Forelimb muscle (tissue), 1 donor: Measurements from ENCODE around the gene KLF7. TPM values are rescaled to one million over a fixed set of nuclear protein-coding genes. Genes with fewer than 3 reads are reported as not detected.

Experiments
- DNase-seq: peaks from one replicate; pipeline ENCODE4 v3.0.0-alpha.2; 2013; ENCODE audit warnings: low read depth
- polyA plus RNA-seq: library from polyadenylated mRNA; unstranded; fragments of 120-200 nt; gene quantifications from one replicate; pipeline ENCODE4 v1.2.1, GENCODE V29; 2013; ENCODE audit not compliant: insufficient read length

KLF7 gene
- polyA plus RNA-seq, 1 donor: 12.5 TPM

GRCh38 chr2:207128867-207129266 lies 36.9 kb downstream of the KLF7 start:
- no peak for DNase-seq

DNA sequence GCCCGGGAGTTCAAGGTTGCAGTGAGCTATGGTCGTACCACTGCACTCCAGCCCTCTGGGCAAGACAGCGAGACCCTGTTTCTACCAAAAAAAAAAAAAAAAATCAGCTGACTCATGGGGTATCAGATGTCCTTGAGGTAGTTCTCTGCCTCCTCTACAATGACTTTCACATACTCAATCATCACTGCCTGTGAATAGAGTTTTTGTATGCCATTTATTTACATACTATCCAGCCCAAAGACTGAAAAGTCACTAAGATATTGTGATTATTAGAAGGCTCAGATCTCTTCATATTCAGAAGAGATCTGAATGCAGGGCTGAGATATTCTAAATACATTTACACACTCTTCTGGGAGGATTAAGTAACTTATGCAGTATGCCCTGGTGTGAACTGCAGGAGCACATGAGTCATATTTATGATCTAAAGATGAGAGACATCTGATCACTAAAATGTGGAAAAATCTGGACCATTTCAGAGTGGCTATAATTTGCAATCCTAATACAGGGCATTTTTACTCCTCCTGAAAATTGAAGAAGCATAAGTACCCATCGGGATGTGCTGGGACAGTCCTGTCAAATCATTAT lies 38.9 kb downstream of the KLF7 start:
- no peak for DNase-seq

- no peak for DNase-seq
These were observed 41.9 kb downstream of the KLF7 start for GRCh38 chr2:207123776-207124391.

DNA sequence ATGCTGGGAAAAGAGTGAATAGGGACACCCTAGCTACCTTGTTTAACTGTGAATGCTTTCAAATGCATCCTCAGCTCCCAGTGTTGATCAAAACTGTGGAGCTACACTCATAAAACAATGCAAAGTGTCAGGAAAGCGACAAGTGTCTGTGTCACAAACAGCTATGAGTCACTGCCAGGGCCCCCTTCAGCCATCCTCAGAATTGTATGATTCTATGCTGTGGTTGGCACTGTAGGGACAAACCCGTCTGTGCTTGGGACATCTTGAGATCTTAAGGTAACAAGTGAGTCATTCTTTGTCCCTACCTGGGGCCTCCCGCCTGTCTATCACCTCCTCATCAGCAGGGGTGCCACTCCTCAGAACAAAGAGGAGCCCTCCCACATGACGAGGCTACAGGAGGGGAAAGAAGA lies 42.4 kb downstream of the KLF7 start:
- no peak for DNase-seq

- DNase-seq: no peak
These were observed 43.0 kb downstream of the KLF7 start for GRCh38 chr2:207122651-207123334.

- DNase-seq: no peak
These were observed 44.0 kb downstream of the KLF7 start for GRCh38 chr2:207121784-207122183.

DNA sequence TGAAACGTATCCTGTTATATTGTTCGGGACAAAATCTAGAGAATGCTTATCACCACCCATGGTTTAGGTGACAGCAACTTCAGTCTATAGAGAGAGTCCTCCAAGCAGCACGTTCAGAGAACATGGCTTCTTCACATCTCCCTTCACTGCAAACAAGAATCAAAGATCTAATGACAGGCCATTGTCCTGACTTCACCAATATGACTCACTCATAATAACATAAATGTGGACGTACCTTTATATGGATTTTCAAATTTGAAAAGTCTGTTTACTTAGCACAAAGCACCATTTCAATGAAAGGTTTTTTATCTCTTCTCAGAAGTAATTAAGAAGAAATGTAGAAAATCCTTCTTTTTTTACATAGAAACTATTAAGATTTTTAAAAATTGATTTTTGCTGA lies 46.7 kb downstream of the KLF7 start:
- no peak for DNase-seq

DNA sequence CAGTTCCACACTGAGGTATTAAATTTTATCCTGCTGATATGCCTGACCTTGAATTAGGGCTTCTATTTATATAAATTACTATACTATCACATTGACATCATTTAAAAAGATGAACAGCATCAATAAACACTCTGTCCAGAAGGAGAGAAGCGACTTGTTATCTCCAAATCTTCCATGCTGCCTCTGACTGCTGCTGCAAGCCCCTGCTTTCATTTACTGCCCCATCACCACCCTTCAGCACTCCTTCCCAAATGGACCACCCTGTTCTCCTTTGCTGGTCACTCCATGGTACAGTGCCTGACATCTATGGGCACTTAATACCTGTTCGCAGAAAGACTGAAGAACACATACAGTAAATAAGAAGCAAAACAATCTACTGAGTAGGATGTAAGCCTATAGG lies 48.1 kb downstream of the KLF7 start:
- no peak for DNase-seq

DNA sequence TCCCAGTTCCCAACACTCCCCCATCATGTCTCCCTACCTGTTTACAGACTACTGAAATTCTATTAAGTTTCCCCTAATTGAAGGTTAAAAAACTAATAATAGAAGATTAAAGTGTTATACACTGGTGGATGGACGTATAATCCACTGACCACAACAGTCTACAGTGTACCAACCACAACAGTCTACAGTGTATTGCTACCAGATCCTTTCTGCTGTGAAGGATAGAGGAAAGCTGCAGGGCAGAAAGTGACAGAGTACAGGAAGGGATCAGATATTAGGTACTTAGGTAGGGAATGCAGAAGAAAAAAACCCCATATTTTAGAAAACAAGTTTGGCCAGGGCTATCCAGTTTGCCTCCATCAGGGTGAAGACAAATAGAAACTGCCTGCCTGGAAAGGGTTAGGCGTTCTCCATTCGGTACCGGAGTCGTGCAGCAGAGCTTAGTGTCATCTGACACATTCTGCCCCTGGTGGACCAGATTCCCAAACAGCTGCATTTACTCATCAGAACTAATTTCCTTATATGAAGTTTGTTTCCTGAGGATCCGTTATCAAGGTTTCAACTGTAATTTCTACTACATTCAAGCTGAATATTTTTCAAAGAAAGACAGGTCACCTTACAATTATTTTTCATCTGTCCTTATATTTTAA lies 49.9 kb downstream of the KLF7 start:
- no peak for DNase-seq

DNA sequence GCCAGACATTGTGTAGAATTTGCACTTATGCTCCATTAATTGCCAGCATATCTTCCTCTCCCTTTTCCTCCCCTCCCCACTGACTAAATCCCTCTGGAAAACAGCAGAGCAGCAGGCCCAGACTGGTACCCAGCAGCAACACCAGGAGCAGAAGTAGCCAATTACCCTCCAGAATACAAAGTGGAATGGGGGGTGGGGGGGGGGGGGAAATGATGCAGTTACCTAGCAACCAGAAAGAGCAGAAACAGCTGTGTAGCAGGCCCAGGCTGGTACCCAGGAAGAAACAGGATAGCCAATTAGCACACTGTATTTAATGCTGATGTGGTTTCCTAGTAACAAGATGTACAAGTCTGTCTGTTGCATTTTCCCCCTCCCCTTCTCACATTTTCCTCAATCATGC lies 52.3 kb downstream of the KLF7 start:
- no peak for DNase-seq

GRCh38 chr2:207112785-207113184 lies 53.0 kb downstream of the KLF7 start:
- no peak for DNase-seq

DNA sequence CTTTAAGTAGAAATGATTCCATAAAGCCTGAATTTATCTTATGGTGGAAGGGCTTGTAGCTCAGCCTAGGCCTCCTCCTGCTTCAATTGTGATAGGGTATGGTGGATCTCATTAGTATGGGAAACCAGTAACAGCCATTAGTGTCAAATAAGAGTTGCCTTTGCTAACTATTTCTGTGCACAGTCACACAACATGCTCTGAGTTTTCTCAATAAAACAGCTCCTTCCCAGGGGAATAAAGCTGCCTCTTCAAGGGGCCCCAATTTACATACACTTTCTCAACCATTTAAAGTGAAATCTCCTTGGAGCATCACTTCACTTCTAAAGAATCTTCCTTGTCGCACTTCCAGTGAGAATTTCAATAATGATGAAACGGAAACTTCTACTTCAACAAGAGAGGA lies 53.4 kb downstream of the KLF7 start:
- DNase-seq: no peak

DNA sequence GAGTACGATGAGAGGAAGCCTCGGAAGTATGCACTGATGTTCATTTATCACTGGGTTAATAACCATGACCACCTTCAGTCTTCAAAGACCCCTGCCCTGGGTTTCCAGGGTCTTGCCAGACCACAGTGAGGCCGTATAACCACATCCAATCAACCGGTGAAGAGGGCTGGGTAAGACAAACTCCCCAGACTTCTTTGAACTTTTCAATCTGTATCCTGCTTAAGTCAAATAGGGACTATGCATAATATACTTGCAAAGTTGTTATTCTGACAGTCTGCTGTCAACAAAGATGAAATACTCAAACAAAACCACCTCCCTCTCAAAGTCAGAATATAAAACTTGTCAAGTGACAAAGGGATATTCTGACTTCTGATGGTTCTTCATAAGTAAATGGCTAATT lies 54.0 kb downstream of the KLF7 start:
- DNase-seq: no peak

GRCh38 chr2:207110715-207111114 lies 55.0 kb downstream of the KLF7 start:
- DNase-seq: no peak

DNA sequence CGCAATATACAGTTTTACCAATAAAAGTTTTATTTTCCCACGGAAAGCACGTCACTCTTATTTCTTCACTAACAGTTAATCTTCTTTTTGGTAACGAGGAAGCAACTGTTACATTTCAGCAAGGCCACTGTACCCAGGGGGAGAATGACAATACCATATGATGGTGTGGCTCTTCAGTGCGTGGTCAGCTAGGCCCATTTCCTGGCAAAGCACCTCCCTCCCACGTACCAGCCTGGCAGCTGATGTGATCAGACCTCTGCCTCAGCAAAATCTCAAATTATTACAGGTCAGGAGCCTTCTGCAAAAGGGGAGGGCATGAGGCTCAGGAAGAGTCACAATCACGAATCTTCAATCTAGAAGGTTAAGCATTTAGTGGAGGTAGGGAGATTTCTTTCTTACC lies 55.4 kb downstream of the KLF7 start:
- DNase-seq: no peak

DNA sequence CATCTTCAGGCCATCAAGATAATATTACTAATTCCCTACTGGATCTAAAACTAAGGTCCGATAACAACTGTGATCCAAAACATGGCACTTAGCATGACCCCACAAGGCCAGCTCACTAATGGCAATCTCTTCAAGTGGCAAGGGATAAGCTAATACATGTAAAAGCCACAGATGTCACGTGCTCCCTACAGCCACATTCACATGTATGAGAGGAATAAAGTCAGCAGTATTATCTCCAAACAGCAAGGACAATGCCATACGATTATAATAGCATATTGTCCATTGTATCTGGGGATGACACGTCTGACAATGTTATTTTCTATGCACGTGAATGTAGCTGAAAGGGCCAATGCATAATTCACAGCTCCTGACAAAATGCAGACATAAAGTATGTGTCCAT lies 56.0 kb downstream of the KLF7 start:
- no peak for DNase-seq

- DNase-seq: no peak
These were observed 57.3 kb downstream of the KLF7 start for GRCh38 chr2:207108440-207108839.

DNA sequence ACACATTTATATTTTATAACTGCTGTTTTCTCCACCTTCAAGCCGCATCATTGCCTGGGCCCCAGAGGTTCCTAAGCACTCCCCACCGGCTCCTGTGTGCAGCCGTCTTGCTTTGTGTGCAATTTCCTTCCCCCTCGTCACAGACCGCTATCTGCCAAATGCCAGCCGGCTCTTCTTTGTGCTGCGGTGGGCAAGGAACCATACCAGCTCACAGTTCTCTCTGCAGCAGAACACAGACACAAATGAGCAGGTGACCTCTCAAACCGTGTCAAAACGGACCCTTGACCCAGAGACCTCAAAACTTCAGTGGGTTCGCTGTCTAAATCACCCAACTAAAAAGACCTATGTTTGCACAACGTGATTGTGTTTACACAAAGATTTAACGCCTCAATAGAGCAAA lies 58.2 kb downstream of the KLF7 start:
- DNase-seq: no peak

- DNase-seq: no peak
These were observed 58.6 kb downstream of the KLF7 start for GRCh38 chr2:207107131-207107530.

DNA sequence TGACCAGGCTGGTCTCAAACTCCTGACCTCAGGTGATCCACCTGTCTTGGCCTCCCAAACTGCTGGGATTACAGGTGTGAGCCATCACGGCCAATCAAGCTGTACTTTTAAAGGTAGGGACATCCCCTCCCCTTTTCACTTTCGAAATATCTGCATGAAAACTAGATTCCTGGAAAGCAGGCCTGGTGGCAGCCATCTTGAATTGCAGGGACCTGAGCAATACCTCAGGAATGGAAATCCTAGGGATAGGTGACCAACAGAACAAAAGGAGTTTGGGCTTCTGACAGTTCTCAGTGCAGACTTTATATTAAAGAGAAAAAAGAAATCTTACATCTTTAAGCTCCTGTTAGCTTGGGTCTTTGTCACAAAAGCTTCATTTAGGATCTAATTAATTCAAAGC lies 62.6 kb downstream of the KLF7 start:
- DNase-seq: no peak

DNA sequence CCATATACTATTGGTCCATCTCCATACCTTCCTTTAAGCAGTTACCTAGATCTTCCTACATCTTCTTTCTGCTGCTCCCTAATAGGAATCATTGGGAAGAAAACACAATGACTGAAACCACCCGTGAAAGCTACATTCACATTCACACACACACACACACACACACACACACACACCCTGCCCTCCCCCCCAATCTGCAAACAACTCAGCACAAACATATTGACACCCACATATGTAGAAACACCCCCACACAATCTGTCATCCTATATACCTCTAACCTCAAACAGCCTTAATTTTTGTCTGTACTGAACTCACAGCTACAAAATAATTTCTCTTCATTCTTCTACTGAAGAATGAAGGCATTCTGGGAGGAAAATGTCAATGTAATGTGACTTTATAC lies 63.8 kb downstream of the KLF7 start:
- DNase-seq: no peak

- no peak for DNase-seq
These were observed 68.5 kb downstream of the KLF7 start for GRCh38 chr2:207097278-207097677.

DNA sequence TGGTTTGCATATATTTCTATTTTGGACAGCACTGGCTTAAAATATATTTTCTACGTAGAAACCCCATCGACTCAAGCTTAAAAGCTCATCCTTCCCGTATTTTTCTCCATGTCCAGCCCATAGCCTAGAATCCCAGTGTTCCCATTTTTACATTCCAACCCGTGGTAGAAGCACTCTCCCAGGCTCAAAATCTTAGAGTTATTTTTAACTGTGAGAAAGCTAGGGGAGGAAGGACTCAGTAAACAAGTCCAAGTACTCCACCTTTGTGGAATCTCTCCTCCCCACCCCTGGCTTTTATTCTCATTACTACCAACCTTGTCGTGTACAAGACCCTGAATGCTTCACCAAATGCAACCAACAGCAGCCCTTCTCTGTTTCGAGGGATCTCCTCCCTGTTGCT lies 69.8 kb downstream of the KLF7 start:
- no peak for DNase-seq
